ENCODE data around the gene HOXB6.

Gene HOXB6

GRCh38 chr17:48604770-48605329 is at the start of gene HOXB6:
Gene HOXB6, minus strand, starts transcription at chr17:48604986. Its CDS starts 6,836 bp downstream, at chr17:48598150.
- no peak within 1 kb of the TSS for H3K27ac ChIP-seq
- TF ChIP-seq CTCF (conservative IDR thresholded peaks at IDR 0.05): no peak

GRCh38 chr17:48649741-48650140 is 45.0 kb upstream of the HOXB6 start:
- no peak overlapping the region for H3K27ac ChIP-seq
- no peak for TF ChIP-seq CTCF (conservative IDR thresholded peaks at IDR 0.05)

- TF ChIP-seq CTCF (conservative IDR thresholded peaks at IDR 0.05): no peak
- H3K27ac ChIP-seq: no peak overlapping the region
Measured at GRCh38 chr17:48647963-48648245, 43.1 kb upstream of the HOXB6 start.

GRCh38 chr17:48647103-48647962 is 42.5 kb upstream of the HOXB6 start:
- no peak for TF ChIP-seq CTCF (conservative IDR thresholded peaks at IDR 0.05)
- no peak overlapping the region; the same call in 1 of the 2 replicates for H3K27ac ChIP-seq

GRCh38 chr17:48646183-48647102 is 41.7 kb upstream of the HOXB6 start:
- H3K27ac ChIP-seq: no peak overlapping the region

GRCh38 chr17:48645639-48646182 is 40.9 kb upstream of the HOXB6 start:
- no peak for TF ChIP-seq CTCF (conservative IDR thresholded peaks at IDR 0.05)
- no peak overlapping the region for H3K27ac ChIP-seq

More at GRCh38 chr17:48646183-48647102, 41.7 kb upstream of the HOXB6 start:
- no peak for TF ChIP-seq CTCF (conservative IDR thresholded peaks at IDR 0.05)
